Choroid plexus epithelial cell (primary cell): ENCODE results near the gene SLC16A11.
"Not testable (repeated sequence)": the region's sequence is repeated elsewhere in the genome, so short reads cannot be mapped to it uniquely, and the experiment has no call there.

Source experiments
- DNase-seq: peaks from one replicate; pipeline ENCODE4 v3.0.0-alpha.2; 2010; ENCODE audit warnings: low read depth
- H3K4me3 ChIP-seq: 2 replicates; pipeline ENCODE4 v1.5.1; 2011; ENCODE audit warnings: low read depth, mild to moderate bottlenecking, control low read depth, low read length, moderate library complexity
- CTCF ChIP-seq: conservative IDR thresholded peaks from 2 replicates; pipeline ENCODE4 v1.5.1; 2011; ENCODE audit warnings: low read depth, mild to moderate bottlenecking, control low read depth, inconsistent platforms, low read length, moderate library complexity

SLC16A11 gene

GRCh38 chr17:7067198-7067597 is 23.3 kb upstream of the SLC16A11 start:
- H3K4me3 ChIP-seq: no peak overlapping the region
- TF ChIP-seq CTCF: no peak
- no peak for DNase-seq

GRCh38 chr17:7064261-7064660 is 20.4 kb upstream of the SLC16A11 start:
- DNase-seq: peak; percentile 43
- no peak for TF ChIP-seq CTCF

GRCh38 chr17:7063518-7064094 is 19.7 kb upstream of the SLC16A11 start:
- no peak for TF ChIP-seq CTCF
- peak; percentile 21 for DNase-seq
- H3K4me3 ChIP-seq: no peak overlapping the region

More at GRCh38 chr17:7064261-7064660, 20.4 kb upstream of the SLC16A11 start:
- H3K4me3 ChIP-seq: no peak overlapping the region

GRCh38 chr17:7060165-7060891 is 16.4 kb upstream of the SLC16A11 start:
- H3K4me3 ChIP-seq: no peak overlapping the region
- no peak for TF ChIP-seq CTCF
- peak; percentile 78 for DNase-seq

GRCh38 chr17:7058831-7059447 is 15.0 kb upstream of the SLC16A11 start:
- no peak for TF ChIP-seq CTCF
- DNase-seq: peak; percentile 70

GRCh38 chr17:7056386-7056785 is 12.5 kb upstream of the SLC16A11 start:
- no peak overlapping the region for H3K4me3 ChIP-seq
- no peak for TF ChIP-seq CTCF
- DNase-seq: peak; percentile 45

More at GRCh38 chr17:7058831-7059447, 15.0 kb upstream of the SLC16A11 start:
- no peak overlapping the region for H3K4me3 ChIP-seq

- not testable (repeated sequence) for DNase-seq, H3K4me3 ChIP-seq
These were observed 6.7 kb upstream of the SLC16A11 start for GRCh38 chr17:7050583-7050982.
